Thoracic aorta (tissue), 2 donors: ENCODE measurements around the gene ZNF674. TPM values are rescaled to one million over a fixed set of nuclear protein-coding genes. Genes with fewer than 3 reads are reported as not detected.
A peak's percentile ranks its signal among the peaks of the same experiment; 100 is the strongest.

Experiments
- ATAC-seq: fragments of 150-250 bp; one replicate; pipeline ENCODE4 v1.8.0; 2017; ENCODE audit warnings: low read depth; ENCODE audit not compliant: insufficient number of reproducible peaks, low FRiP score
- DNase-seq: peaks from one replicate; pipeline ENCODE4 v3.0.0-alpha.2; 2020; ENCODE audit warnings: low spot score
- H3K27ac ChIP-seq, 2 donors: fragments of 200-600 bp; sonication (generic); 1 replicate in 1 of 2; 2 replicates in 1 of 2; pipeline ENCODE4 v1.5.1; 2016; ENCODE audit warnings: mild to moderate bottlenecking in 2 of 2, moderate library complexity in 2 of 2
- H3K27me3 ChIP-seq: fragments of 200-600 bp; sonication (generic); replicated peaks from 2 replicates; pipeline ENCODE4 v1.6.0; 2016; ENCODE audit warnings: mild to moderate bottlenecking; ENCODE audit not compliant: insufficient read depth
- H3K36me3 ChIP-seq: fragments of 200-600 bp; sonication (generic); one replicate; pipeline ENCODE4 v1.5.1; 2016
- H3K4me1 ChIP-seq, 2 donors: fragments of 200-600 bp; sonication (generic); 1 replicate in 1 of 2; 2 replicates in 1 of 2; pipeline versions ENCODE4 v1.5.1 to v1.6.0; 2016; ENCODE audit warnings: low read depth in 2 of 2, mild to moderate bottlenecking in 1 of 2; ENCODE audit not compliant: control insufficient read depth in 1 of 2
- H3K4me3 ChIP-seq: fragments of 200-600 bp; sonication (generic); 2 replicates; pipeline ENCODE4 v1.5.1; 2016; ENCODE audit warnings: mild to moderate bottlenecking
- H3K9me3 ChIP-seq: fragments of 200-600 bp; sonication (generic); 2 replicates; pipeline ENCODE4 v1.5.1; 2016
- total RNA-seq, 2 donors: library from RNA; depleted of rRNA; stranded (reverse); fragments of >200 nt; gene quantifications; one replicate each; pipeline versions ENCODE4 v1.1.0 to v1.2.3, GENCODE V29; 2016
- TF ChIP-seq, protein P1 (sequence below): fragments of 200-600 bp; sonication (generic); IDR thresholded peaks from one replicate; pipeline ENCODE4 v1.5.1; 2019; ENCODE audit warnings: antibody characterized with exemption

The ZNF674 gene
- total RNA-seq, 2 donors from 2014 or later: 8.1 to 15.6 TPM

DNA sequence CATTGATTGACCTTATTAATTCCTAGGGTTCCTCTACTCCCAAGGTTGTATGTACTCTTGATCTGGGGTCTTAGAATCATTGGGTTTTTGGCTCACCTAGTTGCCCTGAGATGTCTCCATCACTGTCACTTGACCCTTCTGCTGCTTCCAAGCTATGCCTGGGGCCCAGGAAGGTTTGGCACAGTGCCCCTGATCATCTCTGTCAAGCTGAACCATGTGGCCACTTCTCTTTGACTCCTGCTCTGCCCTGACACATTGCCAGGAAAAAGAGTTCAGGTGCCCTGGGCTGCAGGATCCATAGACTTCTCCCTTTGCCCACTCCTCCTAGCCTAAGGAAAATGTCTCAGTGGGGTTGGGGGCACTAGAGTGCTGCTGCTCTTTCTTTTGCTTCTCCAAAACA lies 24.4 kb upstream of the ZNF674 start:
- no peaks in the 10 kb centered on the region for H3K4me1 ChIP-seq
- DNase-seq (no peak), ATAC-seq (no peak)
- no peaks in the 10 kb centered on the region for H3K36me3 ChIP-seq
- TF ChIP-seq, protein P1, sequence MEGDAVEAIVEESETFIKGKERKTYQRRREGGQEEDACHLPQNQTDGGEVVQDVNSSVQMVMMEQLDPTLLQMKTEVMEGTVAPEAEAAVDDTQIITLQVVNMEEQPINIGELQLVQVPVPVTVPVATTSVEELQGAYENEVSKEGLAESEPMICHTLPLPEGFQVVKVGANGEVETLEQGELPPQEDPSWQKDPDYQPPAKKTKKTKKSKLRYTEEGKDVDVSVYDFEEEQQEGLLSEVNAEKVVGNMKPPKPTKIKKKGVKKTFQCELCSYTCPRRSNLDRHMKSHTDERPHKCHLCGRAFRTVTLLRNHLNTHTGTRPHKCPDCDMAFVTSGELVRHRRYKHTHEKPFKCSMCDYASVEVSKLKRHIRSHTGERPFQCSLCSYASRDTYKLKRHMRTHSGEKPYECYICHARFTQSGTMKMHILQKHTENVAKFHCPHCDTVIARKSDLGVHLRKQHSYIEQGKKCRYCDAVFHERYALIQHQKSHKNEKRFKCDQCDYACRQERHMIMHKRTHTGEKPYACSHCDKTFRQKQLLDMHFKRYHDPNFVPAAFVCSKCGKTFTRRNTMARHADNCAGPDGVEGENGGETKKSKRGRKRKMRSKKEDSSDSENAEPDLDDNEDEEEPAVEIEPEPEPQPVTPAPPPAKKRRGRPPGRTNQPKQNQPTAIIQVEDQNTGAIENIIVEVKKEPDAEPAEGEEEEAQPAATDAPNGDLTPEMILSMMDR: no peak
- no peaks in the 10 kb centered on the region for H3K9me3 ChIP-seq
- H3K4me3 ChIP-seq: no peak overlapping the region
- H3K27ac ChIP-seq: no peak overlapping the region
- H3K27me3 ChIP-seq: no peaks in the 10 kb centered on the region

DNA sequence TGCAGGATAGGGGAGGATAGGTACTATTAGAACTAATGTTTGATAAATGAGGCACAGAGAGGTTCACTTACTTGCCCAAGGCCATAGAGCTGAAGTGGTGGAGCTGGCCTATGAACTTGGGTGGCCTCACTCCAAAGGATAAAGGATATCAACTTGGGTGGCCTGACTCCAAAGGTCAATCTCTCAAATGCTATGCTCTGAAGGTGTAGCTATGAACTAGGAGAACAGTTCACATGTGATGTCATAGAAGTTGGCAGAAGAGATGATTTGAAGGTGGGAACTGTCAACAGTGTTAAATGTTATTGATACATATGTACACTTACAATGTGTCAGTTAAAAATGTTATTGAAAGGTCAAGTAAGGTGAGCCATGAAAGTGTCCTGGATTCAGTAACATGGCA lies 22.2 kb upstream of the ZNF674 start:
- ATAC-seq (no peak), DNase-seq (no peak)
- Histone ChIP-seq H3K4me3 (no peak overlapping the region), H3K27me3 (no peaks in the 10 kb centered on the region), H3K36me3 (no peaks in the 10 kb centered on the region), H3K27ac (no peak overlapping the region), H3K4me1 (peaks cover 0 to 2% of the 10 kb centered on the region in 2 donors), H3K9me3 (no peaks in the 10 kb centered on the region)
- TF ChIP-seq, protein P1: no peak

DNA sequence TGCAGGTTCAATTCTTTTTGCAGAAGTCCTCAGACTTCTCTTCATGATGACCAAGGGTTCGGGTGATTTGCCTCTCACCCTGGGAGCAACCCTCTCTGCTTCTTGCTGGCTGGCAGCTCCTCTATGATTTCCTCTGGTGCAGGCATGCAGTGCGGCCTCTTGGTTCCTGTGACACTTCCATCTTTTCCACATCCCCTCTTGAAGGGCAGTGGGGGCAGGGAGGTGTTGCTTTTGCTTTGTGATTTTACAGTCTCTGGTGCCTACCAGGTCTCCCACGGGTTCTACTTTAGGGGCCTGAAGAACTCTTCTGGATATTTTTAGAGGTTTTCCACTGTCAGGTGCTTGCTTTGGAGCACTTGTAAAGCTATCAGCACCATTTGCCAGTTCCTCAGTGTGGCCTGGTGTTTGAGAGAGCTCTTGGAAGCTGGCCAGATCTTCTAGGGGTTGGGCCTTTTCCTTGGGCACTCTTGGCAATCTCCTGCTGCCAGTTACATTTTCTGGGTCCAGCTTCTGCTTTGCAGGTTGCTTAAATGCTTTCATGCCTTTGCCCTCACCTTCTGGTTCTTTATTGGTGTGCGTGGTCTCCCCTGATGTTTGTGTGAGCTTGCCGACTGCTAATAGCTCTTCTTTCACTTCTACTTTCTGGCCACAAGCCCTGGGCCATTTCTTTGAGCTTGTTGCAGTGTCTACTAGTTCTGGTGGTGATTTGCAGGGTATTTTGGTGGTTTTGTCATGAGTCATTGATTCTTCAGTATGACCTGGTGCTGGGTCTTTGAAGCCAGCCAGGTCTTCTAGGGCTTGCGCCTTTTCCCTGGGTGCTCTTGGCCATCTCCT lies 16.8 kb upstream of the ZNF674 start:
- DNase-seq: no peak
- no peak for ATAC-seq
- Histone ChIP-seq H3K36me3 (no peaks in the 10 kb centered on the region), H3K4me3 (no peak overlapping the region), H3K4me1 (peaks cover 0 to 12% of the 10 kb centered on the region in 2 donors), H3K27me3 (no peaks in the 10 kb centered on the region), H3K27ac (peak overlapping the region in 1 of 2 donors; percentile 38), H3K9me3 (no peaks in the 10 kb centered on the region)
- TF ChIP-seq, protein P1: no peak

DNA sequence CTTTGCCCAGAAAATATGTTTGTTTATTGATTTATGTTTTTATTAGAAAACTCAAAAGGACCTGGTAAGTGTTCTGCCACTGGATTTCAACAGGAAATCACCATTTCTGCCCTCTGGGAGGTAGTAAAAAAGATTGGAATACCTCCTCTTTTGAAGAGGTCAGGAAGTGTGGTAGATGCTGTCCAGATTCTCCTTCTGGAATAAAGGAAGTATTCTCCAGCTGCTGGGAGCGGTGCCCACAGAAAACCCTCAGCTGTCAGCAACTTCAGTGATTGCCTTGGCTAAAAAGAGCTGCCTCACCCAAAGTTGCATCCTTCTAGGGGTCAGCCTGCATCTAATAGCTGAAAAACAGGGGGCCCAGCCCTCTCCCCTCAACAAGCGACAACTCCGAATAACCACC lies 13.8 kb upstream of the ZNF674 start:
- DNase-seq: no peak
- ATAC-seq: no peak
- Histone ChIP-seq H3K9me3 (no peaks in the 10 kb centered on the region), H3K4me3 (no peak overlapping the region), H3K36me3 (no peaks in the 10 kb centered on the region), H3K4me1 (peaks cover 0 to 12% of the 10 kb centered on the region in 2 donors), H3K27ac (no peak overlapping the region), H3K27me3 (no peaks in the 10 kb centered on the region)
- TF ChIP-seq, protein P1: no peak

DNA sequence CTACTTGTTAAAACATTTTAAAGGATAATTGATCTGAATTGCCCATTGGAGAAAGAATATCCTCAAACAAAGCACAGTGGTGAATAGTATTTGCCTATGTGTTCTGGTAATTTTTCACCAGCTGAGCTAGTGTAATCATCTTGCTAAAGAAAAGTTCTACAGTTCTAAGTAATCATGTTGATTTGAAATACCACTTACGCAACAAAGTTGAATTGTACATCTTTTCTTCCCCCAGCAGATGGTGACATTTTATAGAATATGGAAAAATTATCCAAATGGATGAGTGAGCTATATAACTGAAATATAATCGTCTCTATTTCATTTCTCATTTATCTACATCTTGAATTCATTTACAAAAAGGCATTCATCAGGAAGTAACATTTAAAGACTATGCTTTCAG lies 9.7 kb upstream of the ZNF674 start:
- H3K36me3 ChIP-seq: no peaks in the 10 kb centered on the region
- TF ChIP-seq, protein P1: peak; percentile 15
- no peak for DNase-seq
- H3K27ac ChIP-seq: no peak overlapping the region
- no peaks in the 10 kb centered on the region for H3K9me3 ChIP-seq
- H3K4me3 ChIP-seq: no peak overlapping the region
- no peak for ATAC-seq
- H3K27me3 ChIP-seq: no peaks in the 10 kb centered on the region
- no peaks in the 10 kb centered on the region for H3K4me1 ChIP-seq
